ENCODE results near the gene RNF148.

RNF148 gene, protein sequence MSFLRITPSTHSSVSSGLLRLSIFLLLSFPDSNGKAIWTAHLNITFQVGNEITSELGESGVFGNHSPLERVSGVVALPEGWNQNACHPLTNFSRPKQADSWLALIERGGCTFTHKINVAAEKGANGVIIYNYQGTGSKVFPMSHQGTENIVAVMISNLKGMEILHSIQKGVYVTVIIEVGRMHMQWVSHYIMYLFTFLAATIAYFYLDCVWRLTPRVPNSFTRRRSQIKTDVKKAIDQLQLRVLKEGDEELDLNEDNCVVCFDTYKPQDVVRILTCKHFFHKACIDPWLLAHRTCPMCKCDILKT

GRCh38 chr7:122702872-122703510 lies at the start of gene RNF148:
RNF148 (minus strand) TSS chr7:122702922; CDS start chr7:122702750, 172 bp downstream.
- no peak for FAIRE-seq

- no peak for FAIRE-seq
Measured at GRCh38 chr7:122750389-122750788, 47.7 kb upstream of the RNF148 start.

GRCh38 chr7:122748195-122748594 lies 45.5 kb upstream of the RNF148 start:
- FAIRE-seq, result no peak

DNA sequence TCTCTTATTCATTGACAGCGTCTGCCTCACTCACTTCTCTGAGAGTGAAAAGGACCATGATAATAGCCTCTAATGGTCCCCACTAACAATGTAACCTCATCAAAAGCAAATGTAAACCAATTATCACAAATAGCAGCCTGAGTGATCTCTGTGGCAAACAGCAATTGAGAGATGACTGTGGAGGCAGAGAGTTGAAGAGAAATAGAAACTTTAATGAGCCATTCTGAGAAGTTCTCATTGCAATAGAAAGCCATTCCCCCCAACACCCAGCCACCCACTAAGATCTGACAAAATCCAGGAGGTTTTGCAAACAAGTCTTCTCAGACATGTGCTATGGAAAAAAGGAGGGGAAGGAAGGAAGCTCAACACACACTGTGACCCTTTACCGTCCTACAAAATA lies 44.2 kb upstream of the RNF148 start:
- no peak for FAIRE-seq

DNA sequence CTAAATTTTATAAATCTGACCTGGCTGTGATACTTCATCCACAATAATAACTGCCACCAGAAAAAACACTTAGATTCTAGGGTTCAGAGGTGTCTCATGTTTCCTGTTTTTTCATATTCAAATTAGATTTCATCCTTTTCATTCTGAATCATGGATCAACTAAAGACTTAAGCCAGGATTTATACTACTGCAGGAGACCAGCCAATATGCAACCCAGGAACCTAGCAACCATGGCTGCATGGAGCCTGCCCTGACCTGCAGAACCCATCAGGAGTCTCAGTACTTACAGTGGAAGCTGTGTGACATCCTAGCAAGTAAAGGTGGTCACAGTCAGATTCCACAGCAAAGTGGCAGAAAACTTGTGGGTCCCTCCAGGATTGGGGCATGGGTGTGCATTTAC lies 40.5 kb upstream of the RNF148 start:
- FAIRE-seq, result no peak

- FAIRE-seq, result no peak
Measured at GRCh38 chr7:122738947-122739346, 36.2 kb upstream of the RNF148 start.

GRCh38 chr7:122736183-122736582 lies 33.5 kb upstream of the RNF148 start:
- FAIRE-seq, result no peak

DNA sequence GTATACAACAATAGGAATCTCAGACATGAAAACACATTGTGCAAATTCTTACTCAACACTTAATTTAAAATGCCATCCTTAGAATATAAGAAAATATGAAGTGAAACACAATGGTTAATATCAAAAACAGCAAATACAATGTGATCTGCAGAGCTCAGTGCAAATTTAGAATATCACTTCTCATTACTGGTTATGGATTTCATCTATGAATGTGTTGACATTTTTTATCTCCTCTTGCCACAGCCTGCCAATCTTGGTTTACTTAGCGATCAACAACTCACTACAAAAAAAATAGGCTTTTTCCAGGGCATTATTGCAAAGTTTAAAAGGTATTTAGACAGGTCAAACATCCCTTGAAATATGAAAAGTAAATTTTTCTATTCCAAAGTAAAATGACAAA lies 25.0 kb upstream of the RNF148 start:
- no peak for FAIRE-seq

DNA sequence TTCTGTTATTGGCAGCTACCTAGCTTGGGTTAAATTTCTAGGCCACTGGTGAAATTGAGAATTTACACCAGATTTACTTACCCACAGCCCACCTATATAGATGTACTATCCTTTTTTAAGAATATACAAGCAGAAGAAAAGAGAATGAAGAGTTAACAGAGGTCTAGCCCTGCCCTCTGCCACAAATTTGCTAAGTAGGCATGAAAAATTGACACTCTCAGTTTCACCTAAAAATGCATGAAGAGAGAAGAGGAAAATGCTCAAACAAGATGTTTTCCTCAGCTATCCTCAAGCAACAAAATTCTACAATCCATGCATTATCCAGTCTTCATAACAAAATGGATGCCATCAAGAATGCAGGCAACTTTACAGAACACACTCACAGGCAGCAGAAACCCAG lies 24.6 kb upstream of the RNF148 start:
- no peak for FAIRE-seq

GRCh38 chr7:122726881-122727280 lies 24.2 kb upstream of the RNF148 start:
- FAIRE-seq, result no peak

GRCh38 chr7:122724366-122724765 lies 21.6 kb upstream of the RNF148 start:
- FAIRE-seq, result no peak

DNA sequence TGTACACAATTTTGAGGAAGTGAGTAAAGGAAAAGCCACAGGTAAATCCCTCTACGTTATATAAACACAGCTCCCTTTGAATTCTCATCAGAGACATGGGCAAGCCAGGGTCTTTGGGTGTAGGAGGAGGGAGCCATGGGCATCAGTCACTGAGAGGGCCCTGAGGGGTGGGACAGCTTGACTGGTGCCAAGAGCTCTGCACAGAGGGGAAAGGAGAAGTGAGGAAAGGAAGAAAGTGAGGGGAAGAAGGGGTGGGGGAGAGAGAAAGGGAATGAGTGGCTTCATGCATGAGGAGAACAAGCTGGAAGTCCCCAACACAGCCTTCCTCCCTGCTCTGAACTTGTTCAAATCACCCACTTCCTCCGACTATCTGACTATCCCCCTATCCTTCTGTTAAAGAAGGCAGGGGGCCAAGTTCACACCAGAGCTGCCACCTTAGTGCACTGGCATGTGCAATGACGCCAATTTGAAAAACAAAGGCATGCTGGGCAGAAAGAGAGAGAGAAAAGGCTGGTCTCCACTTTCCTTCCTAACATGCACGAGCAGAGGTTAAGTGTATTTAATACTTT lies 16.4 kb upstream of the RNF148 start:
- FAIRE-seq, result no peak

DNA sequence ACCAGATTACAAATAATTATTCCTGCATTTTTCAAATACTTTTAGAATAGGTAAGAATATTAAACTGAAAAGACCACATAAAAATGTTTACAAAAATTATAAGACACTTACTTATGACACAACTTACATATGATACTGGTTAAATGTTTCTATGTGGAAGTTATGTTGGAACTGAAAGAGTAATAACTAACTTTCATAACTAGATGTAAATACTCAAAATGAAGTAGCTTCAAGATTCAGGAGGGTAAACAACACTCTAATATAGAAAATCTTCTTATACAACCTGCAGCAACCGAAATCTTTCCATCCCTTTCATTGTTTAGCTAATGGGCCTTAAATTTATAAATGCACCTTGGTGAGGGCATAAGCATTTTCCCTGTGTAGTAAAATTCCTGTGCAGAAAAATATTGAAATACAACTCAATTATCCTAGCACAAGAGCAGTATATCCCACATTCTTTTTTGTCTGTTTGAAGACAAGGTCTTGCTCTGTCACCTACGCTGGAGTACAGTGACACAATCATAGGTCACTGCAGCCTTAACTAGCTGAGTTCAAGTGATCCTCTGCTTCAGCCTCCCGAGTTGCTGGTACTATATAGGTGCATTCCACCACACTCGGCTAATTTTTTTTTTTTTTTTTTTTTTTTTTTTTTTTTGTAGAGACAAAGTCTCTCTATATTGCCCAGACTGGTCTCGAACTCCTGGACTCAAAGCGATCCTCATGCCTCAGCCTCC lies 14.8 kb upstream of the RNF148 start:
- no peak for FAIRE-seq

DNA sequence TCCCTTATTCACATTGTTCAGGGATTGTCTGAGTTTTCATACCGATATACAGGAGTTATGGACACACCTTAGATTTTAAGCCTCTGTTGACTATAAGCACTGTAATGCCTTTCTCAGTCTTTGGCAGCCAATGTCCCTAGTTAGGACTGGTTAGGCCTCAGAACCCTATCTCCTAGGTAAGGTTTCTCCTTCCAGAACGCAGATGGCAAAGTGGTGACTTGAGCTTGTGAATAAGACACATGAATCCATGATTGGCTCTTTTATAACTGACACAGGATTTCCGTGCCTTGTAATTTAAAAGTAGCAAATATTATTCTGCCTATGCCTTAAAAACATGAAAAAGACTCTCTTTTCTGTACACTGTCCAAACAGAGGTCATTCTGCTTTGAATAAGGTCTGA lies 12.5 kb upstream of the RNF148 start:
- FAIRE-seq, result no peak

- FAIRE-seq, result no peak
Measured at GRCh38 chr7:122710916-122711315, 8.2 kb upstream of the RNF148 start.

GRCh38 chr7:122709930-122710646 lies 7.4 kb upstream of the RNF148 start:
- no peak for FAIRE-seq

- no peak for FAIRE-seq
Measured at GRCh38 chr7:122706836-122707235, 4.1 kb upstream of the RNF148 start.

DNA sequence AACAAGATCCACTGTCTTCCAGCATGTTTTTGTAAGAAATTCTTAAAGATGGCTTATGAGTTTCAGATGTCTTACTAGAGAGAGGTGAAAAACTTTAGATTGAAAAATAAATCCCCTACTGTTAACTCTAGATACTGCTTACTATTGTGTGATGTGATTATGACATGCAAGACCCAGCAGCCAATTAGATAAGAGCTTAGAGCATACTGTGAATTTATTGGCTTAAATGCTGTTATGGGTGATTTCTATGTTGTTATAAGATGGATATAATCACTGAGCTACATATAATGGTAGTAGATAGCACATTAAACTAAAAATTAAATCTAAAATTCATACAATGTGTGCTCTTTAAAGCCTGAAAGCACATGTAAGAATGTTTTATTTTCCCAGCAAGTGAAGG lies 3.7 kb downstream of the RNF148 start, which contains the start of gene RNF133:
TSS of gene RNF133 (minus strand) at position 101 of the 400 bp plus-strand sequence. CDS start 199 bp downstream, outside the sequence.
- FAIRE-seq, result no peak

- FAIRE-seq, result no peak
Measured at GRCh38 chr7:122695816-122696215, 6.9 kb downstream of the RNF148 start.

DNA sequence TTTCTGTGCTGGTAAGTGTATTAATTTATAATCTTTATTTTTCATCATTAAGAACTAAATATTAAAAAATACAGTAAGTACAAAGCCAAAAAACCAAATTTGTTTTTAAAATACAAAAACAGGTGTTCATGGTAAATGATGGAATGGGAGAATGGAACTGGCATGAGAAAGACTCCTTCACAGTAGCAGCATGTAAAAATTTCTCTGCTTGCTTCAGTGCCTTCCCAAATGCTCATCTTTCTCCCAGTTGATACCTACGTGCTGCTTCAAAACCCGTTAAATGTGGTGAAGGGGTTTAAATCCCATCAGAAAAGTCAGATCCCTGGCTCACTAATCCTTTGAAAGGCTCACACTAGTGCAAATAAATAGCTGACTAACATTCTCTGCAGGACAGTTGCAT lies 8.0 kb downstream of the RNF148 start:
- no peak for FAIRE-seq

DNA sequence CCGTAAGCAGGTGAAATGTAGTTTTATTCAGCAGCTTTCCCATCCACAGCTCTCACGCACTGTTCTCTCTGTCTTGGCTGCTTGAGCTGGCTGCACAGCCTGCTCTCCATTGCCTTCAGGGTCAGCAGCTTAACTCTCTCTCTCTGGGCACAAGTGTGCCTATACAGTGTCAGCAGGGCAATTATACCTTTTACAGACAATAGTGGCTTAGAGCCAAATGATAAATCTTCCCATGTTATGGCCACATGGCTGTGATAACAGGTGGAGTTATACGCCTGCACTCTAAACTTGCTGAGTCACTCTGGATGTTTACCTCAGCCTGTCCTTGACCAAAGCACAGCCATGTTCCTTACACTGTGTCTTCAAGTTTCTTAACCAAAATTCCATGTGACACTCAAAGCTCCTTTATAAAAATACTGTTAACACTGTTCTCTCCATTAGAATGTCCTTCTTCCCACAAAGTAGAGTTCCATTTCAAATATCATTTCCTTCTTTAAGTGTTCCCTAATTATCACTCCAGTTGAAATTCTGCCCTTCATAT lies 9.9 kb downstream of the RNF148 start:
- no peak for FAIRE-seq

DNA sequence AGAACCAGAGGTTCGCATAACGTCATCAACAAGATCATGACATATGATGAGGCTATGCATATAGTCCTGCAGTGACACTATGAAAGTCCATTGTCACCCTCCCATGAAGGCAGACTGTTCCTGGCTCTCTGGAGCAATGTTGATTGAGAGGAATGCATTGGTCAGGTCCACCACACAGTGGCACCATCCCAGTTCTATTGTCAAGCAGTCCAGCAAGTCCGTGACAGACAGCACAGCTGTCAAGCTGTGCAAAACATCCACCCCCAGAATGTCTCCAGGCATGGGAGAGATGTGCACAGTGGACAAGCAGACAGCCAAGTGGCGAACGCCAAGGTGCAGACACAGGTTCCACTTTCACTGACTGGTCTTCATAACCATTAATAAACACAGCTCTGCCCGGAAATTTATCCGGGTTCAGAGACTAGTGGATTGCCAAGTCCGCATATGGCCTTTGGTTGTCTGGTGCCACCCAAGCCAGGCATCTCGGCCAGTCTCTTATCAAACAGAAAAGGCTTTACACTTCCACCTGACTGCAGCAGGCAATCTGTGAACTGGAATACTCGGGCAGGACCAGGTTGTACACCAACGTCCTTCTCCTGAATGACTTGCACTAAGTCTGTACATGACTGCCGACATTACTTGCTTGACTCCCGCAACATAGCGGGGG lies 11.0 kb downstream of the RNF148 start:
- FAIRE-seq, result no peak

All from A204.1 (cell line).